ENCODE data around the gene SMNDC1.
"Not testable (repeated sequence)": the region's sequence is repeated elsewhere in the genome, so short reads cannot be mapped to it uniquely, and the experiment has no call there.

Gene SMNDC1

DNA sequence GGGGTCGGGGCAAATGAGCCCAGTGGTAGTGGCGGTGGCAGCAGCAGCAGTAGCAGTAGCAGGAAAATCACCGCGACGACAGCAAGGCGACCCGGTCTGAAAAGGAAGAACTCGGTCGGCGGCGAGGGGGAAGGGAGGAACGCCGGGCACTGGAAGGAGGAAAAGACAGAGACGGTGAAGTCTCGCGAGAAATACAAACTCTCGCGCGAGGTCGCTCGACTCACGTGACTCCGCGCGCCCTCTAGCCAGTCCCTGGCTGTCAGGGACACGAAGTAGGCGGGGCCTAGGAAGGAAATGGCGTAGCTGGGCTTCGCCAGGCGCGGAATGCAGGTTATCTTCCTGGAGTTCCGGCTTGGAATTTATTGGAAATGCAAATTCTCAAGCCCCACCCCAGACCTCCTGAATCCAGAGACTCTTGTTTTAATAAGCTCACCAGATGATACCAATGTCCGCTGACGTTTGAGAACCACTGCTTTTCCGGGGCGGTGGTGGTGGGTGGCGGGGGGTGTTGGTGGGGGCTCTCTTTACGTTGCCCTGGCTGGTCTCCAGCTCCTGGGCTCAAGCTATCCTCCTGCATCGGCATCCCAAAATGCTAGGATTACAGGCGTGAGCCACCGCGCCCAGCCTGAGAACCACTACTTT lies at the start of gene SMNDC1:
SMNDC1 (minus strand) TSS at position 141 of the 642 bp plus-strand sequence. CDS start 1,333 bp downstream, outside the sequence.
- DNase-seq: peak; percentile 91

DNA sequence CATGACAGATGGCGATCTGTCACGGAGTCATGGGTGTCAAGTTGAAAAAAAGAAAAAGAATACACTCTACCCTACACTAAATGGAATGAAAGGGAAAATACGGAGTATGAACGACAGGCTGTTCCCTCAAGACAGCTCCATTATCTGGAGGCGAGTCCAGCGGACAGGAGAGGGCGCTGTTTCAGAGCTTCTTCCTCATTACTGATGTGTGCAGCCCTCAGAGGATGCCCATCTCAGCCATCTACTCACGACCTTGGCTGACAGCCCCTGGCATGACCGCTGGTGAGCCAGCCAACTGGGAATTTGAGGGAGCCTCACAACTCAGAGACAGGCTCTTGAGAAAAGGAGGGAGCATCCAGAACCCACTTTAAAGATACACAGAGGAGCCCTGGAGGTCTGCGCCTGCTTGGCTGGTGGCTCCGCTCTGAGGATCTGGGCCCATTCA lies 49.6 kb upstream of the SMNDC1 start:
- DNase-seq: no peak

DNA sequence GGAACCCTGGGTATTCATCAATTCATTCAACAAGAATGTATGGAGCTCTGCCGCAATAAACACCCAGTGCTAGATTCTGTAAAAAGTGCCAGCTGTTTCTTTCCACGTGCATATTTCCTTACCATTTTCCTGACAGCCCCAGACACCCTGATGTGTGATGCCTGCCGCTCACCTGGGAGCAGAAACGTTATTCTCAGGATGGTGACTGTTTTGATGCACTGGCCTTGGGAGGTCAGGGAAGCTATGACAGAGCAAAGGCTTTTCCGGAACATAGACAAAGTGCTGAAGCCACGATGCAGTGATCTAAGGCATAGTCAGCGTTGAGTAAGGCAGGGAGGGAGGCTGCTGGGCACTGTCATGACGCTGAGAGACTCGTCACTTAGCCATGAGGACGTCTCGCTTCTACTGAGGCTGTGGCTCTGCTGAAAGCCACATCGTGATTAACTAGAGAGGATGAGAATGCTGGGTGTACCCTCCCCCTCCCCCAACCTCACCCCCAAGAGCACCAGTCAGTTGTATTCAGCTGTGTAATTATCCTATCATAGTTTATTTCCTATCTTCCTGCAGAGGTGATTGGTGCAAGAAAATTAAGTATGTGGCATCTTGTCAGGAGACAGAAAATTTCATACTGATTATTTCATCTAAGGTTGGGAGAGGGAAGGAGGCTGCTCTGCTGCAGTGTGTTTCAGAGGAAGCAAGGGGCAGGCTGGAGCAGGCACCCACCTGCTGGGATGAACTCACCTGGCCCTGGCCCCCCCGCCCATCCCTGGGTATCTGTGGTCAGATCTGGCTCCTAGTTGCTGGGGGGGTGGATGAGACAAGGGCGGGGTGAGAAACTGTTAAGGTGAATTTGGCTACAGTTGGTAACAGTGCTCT lies 48.8 kb upstream of the SMNDC1 start:
- no peak for DNase-seq

DNA sequence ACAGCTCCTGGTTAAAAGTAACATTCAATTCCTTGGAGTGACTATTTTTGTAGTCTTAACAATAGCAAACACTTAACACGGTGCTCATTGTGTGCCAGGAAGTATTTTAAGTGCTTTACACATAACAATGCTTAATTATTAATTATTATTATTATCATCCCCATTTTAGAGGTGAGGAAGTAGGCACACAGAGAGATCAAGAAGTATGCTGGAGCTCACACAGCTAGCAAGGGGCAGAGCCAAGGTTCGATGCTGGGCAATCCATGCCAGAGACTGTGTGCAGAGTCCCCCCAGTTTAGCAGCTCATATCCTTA lies 48.2 kb upstream of the SMNDC1 start:
- DNase-seq: no peak

- DNase-seq: no peak
Observed at GRCh38 chr10:110350812-110351211, 46.1 kb upstream of the SMNDC1 start.

DNA sequence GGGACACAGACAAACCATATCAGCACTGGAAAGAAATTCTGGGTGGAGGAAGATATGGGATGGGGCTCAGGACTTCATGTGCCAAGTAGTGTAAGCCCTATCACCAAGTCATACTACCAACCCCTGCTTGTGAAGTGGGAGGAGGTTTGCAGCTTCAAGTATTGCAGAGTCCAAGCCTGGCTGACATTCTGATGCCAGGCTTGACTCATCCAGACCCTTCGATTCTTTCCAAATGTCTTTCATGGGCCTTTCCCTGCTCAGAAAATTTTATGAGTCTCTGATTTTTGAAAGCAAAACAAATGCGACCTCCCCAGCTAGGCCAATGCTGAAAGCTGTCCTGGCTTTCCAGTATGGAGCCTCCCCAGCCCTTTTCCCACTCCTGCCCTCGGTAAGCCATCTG lies 45.1 kb upstream of the SMNDC1 start:
- DNase-seq: no peak

DNA sequence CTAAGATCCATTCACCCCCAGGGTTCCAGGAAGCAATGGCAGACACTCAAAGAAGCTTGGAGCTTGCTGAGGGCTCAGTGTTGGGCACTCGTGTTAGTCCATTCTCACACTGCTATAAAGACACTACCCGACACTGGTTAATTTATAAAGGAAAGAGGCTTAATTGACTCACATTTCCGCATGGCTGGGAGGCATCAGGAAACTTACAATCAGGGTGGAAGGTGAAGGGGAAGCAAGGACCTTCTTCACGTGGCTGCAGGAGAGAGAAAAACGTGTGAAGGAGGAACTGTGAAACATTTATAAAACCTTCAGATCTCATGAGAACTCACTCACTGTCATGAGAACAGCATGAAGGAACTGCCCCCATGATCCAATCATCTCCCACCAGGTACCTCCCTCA lies 44.7 kb upstream of the SMNDC1 start:
- DNase-seq: no peak

DNA sequence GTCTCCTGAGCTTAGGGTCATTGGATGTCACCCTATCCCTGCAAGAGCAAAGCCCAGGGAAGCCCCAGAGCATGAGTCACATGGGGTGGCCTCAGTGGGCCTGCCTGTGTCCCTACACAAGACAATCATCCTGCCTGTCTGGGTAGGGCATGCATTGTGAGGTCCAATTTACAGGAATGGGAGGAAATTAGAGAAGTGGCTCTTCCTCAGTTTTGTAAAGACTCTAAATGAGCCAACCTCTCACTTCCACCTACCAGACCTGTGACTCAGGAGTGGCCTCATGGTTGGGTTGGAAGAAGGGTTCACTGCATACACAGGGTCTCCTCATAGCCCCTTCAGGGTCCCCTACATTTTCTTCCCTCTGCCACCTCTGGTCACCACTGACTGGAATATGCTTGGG lies 43.6 kb upstream of the SMNDC1 start:
- no peak for DNase-seq

DNA sequence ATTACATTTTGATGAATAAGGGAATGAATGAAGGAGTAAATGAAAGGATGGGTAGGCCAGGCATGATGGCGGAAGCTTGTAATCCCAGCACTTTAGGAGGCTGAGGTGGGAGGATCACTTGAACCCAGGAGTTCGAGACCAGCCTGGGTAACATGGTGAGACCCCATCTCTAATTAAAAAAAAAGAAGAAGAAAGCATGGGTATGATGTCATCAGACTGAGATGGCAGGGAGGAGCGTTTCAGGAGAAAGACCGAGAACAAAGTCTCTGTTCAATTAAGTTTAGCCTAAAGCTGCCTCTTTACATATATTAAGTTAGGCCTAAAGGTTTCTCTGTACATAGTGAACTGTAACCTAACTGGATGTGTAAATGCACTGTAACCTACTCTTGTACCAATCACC lies 42.2 kb upstream of the SMNDC1 start:
- DNase-seq: no peak

GRCh38 chr10:110345286-110345685 lies 40.6 kb upstream of the SMNDC1 start:
- no peak for DNase-seq

DNA sequence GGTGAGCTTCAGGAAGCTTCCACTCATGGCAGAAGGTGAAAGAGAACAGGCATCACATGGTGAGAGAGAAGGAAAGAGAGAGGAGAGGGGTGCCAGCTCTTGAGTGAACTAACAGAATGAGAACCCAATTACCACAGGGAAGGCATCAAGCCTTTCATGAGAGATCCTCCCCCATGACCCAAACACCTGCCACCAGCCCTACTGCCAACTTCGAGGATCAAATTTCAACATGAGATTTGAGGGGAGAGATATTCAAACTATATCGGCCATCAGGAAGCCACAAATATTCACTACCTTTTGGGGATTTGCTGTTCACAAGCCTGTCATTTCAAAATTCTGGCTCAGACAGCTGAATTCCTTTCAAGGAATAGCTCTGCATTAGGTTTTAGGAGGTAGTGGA lies 39.9 kb upstream of the SMNDC1 start:
- DNase-seq: no peak

- no peak for DNase-seq
Observed at GRCh38 chr10:110343947-110344346, 39.2 kb upstream of the SMNDC1 start.

GRCh38 chr10:110340816-110341215 lies 36.1 kb upstream of the SMNDC1 start:
- DNase-seq: no peak

DNA sequence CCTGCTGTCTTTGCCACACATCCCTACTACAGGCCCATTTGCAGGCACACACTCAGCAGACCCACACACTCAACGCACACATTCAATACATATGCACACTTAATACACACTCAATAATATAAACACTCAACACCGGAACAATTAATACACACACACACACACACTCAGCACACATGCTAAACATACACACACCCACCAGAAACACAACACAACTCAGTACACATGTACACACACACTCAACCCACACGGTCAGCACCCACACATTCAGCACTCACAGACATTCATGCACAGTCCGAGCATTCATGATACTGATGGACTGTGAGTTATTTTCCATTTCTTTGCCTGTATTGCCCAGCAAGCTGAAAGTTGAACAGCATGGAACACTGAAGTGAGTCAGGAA lies 35.4 kb upstream of the SMNDC1 start:
- DNase-seq: no peak

DNA sequence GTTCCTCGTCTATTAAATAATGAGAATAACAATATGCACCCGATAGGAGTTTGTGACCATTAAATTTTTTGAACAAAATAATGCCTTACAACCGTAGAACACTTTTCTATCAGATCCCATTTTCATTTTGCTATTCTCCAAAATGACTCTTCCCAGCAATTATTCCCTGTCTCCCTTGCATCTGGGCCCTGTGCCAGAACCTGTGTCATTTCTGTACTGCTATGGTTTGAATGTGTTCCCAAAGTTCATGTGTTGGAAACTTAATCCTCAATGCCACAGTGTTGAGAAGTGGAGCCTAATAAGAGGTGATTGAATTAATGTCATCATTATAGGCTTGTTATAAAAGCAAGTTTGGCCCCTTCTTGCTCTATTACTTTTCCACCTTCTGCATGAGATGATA lies 33.2 kb upstream of the SMNDC1 start:
- DNase-seq: no peak

- DNase-seq: no peak
Observed at GRCh38 chr10:110337401-110337800, 32.7 kb upstream of the SMNDC1 start.

- no peak for DNase-seq
Observed at GRCh38 chr10:110336111-110336721, 31.5 kb upstream of the SMNDC1 start.

DNA sequence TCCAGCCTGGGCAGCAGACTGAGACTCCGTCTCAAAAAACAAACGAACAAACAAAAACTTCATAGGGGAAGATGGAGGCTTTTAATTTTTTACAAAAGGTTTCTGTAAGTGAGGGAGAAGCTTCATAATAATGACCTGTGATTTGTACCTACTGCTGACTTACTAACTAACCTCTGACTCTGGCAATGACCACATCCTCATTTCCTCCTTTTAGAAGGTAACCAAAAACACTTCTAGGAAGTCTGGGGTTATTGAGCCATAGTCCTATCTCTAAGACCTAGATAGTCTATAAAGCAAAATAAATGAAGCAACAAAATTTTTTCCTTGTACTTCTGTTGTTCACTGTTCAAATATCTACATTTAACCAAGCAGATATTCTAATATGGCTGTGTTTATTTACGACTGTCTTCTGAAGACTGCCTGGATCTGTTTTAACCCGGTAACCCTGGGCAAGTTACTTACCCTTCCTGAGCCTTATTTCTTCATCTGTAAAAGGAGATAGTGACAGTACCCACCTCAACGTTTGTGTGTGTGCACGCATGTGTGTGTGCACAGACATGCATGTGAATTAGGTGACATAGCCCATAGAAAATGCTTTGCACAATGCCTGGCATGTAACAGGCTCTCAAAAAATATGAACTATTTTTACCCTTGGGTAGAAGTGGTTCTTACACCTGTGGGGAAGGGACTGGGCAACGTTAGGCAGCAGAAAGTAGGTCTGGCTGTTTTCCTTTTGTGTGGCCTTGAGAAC lies 30.8 kb upstream of the SMNDC1 start:
- no peak for DNase-seq

GRCh38 chr10:110334061-110334656 lies 29.4 kb upstream of the SMNDC1 start:
- no peak for DNase-seq

DNA sequence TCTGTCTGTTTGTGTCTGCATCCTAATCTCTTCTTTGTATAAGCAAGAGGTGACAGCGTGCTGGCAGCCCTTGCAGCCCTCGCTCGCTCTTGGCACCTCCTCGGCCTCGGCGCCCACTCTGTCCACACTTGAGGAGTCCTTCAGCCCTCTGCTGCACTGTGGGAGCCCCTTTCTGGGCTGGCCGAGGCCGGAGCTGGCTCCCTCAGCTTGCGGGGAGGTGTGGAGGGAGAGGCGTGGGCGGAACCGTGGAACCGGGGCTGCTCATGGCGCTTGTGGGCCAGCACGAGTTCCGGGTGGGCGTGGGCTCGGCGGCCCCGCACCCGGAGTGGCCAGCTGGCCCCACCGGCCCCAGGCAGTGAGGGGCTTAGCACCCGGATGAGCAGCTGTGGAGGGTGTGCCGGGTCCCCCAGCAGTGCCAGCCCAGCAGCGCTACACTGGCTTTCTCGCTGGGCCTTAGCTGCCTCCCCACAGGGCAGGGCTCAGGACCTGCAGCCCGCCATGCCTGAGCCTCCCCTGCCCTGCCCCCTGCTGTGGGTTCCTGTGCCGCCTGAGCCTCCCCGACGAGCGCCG lies 26.6 kb upstream of the SMNDC1 start:
- not testable (repeated sequence) for DNase-seq

DNA sequence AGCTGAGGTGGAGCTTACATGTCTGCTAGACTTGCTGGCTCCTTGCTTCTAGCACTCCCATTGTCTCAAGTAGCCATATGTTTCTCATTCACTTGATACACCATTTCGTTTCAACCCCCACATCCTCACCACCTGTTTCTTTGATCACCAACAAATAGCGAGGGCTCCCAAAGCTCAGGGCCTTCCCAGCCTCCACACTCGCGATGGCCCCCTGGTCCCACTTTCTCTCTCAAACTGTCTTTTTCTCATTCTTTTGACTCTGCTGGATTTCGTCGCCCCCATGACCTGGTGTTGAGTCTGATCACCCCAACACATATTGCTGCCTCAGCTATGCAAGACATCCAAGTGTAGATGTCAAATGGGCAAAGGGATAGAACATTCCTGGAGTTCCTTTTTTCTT lies 26.0 kb upstream of the SMNDC1 start:
- DNase-seq: no peak

- no peak for DNase-seq
Observed at GRCh38 chr10:110327262-110327914, 22.7 kb upstream of the SMNDC1 start.
